ENCODE data around the gene SORCS2.

Gene SORCS2

DNA sequence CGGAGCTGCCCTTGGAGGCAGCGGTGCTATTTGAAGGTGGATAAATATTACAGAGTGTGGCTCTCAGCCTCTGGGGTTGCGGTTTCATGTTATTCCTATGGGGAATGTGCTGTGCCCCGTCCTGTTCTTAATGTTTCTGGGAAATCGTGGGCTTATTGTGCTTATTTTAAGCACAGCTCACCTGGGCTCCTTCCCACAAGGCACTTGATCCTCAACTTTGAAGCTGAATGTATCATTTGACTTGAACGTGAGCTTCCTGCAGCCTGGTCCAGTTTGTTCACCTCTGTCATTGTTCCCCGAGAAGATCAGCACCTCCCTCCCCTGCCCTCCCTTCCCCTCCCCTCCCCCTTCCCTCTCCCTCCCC, 3.9 kb downstream of the SORCS2 start:
- Mint-ChIP-seq H3K4me1 (ENCODE audit: low read depth) (peaks cover 2% of the 10 kb centered on the region), H3K4me3 (no peak overlapping the region), H3K27me3 (peaks cover 75% of the 10 kb centered on the region), H3K27ac (no peak overlapping the region), H3K9me3 (no peaks in the 10 kb centered on the region), H3K36me3 (ENCODE audit: low read depth) (no peaks in the 10 kb centered on the region)
- DNase-seq: no peak

- H3K27ac Mint-ChIP-seq: no peak overlapping the region
- H3K27me3 Mint-ChIP-seq: peaks cover 73% of the 10 kb centered on the region
- no peaks in the 10 kb centered on the region for H3K36me3 Mint-ChIP-seq (ENCODE audit: low read depth)
- H3K9me3 Mint-ChIP-seq: no peaks in the 10 kb centered on the region
- H3K4me1 Mint-ChIP-seq (ENCODE audit: low read depth): peaks cover 2% of the 10 kb centered on the region
- no peak overlapping the region for H3K4me3 Mint-ChIP-seq
- no peak for DNase-seq
These were observed 4.4 kb downstream of the SORCS2 start for GRCh38 chr4:7196736-7197135.

DNA sequence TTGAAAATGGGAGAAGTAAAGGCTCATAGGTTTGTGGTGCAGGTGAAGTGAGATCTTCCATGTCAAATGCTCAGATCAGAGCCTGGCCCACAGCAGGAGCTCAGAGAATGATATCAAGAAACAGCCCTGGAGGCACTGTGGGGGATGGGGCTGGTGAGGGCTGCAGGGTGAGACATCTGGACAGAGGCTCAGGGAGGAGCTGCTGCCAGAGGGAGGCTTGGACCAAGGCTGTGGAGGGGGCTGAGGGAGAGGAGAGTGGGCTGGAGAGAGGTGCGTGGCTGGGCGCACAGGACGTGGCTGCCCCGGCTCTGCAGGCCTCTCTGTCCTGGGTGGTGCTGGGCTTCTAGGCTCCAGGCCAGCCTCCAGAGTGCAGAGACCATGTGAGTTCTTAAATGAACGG, 5.6 kb downstream of the SORCS2 start:
- Mint-ChIP-seq H3K27ac (no peak overlapping the region), H3K9me3 (no peaks in the 10 kb centered on the region), H3K4me1 (ENCODE audit: low read depth) (peaks cover 2% of the 10 kb centered on the region), H3K27me3 (peaks cover 72% of the 10 kb centered on the region), H3K36me3 (ENCODE audit: low read depth) (no peaks in the 10 kb centered on the region), H3K4me3 (no peak overlapping the region)
- no peak for DNase-seq

DNA sequence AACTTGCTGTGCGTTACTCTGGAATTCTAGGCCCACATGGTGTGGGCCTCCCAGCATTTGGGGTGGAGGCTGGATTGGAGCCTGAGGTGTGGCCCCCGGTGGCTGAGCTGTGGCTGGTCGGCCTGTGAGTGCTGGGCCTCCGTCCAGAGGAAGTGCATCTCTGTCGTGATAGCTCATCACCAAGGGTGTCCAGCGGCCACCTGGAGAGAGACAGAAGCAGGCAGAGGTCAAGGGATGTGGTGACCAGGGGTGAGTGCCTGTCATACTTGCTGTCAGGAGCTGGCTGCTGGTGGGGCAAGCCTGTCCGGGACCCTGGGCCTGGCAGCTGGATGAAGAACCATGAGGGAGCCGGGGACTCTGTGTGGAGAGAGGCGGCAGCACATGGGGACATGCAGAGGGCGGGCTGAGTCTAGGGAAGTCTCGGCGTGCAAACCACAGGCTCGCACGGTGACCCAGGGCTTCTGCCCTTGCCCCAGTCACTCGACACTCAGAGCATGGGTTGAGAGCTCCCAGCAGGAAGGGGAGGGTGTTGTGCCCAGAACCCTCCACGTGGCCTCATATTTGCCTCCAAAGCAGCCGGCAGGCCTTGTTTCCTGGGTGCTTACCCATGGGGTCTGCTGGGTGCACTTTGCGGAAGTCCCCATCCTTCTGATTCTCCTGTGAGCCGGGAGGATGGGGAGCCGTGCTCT, 6.2 kb downstream of the SORCS2 start:
- no peaks in the 10 kb centered on the region for H3K36me3 Mint-ChIP-seq (ENCODE audit: low read depth)
- no peaks in the 10 kb centered on the region for H3K9me3 Mint-ChIP-seq
- H3K4me1 Mint-ChIP-seq (ENCODE audit: low read depth): no peaks in the 10 kb centered on the region
- no peak overlapping the region for H3K4me3 Mint-ChIP-seq
- H3K27ac Mint-ChIP-seq: no peak overlapping the region
- no peak for DNase-seq
- peaks cover 67% of the 10 kb centered on the region for H3K27me3 Mint-ChIP-seq

DNA sequence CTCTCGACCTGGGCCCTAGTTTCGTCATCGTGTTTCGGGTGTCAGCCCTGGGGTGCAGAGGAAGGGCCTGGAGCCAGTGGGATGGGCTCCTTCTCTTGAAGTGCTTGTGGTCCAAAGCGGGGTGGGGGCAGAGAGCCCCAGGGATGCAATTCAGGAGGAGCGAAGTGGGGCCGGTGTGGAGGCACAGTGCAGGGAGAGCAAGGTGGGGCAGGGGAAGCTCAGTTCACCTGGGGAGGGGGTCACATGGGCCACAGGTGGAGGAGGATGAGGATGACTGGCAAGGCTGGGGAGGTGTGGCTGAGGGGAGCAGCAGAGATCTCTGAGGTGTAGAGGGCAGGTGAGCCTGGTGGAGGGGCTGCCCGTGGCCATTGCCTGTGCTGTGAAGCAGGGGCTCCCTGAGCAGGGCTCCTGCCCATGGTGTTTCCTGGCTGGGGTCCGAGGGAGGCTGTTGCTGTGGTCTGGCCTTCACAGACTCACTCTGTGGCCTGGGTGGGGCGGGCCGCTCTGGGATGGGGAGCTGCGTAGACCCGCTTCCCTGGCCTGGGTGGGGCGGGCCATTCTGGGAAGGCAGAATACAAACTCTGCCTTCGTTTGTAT, 6.9 kb downstream of the SORCS2 start:
- Mint-ChIP-seq H3K4me3 (no peak overlapping the region), H3K4me1 (ENCODE audit: low read depth) (no peaks in the 10 kb centered on the region), H3K27ac (no peak overlapping the region), H3K36me3 (ENCODE audit: low read depth) (no peaks in the 10 kb centered on the region), H3K9me3 (no peaks in the 10 kb centered on the region), H3K27me3 (peaks cover 64% of the 10 kb centered on the region)
- no peak for DNase-seq

- H3K36me3 Mint-ChIP-seq (ENCODE audit: low read depth): no peaks in the 10 kb centered on the region
- H3K4me1 Mint-ChIP-seq (ENCODE audit: low read depth): no peaks in the 10 kb centered on the region
- H3K4me3 Mint-ChIP-seq: no peak overlapping the region
- no peak overlapping the region for H3K27ac Mint-ChIP-seq
- H3K27me3 Mint-ChIP-seq: peaks cover 58% of the 10 kb centered on the region
- no peak for DNase-seq
- H3K9me3 Mint-ChIP-seq: no peaks in the 10 kb centered on the region
These were observed 7.6 kb downstream of the SORCS2 start for GRCh38 chr4:7199771-7200441.

DNA sequence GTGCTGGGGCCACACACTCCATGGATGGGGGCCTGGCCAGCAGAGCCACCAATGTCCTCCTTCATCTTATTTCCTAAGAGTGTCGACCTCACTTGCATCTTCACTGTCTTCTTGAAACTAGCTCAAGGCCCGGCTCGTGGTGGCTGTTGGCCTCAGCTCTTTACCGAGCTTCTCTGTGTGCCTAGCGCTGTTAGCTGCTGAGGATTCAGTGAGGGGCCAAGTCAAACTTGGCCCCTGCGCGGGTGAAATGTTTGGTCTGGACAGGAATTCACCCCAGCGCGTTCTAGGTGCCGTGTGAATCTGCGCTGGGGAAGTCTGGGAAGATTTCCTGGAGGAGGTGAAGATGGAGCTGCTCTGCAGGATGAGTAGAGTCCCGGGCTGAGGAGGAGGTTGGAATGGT, 8.5 kb downstream of the SORCS2 start:
- Mint-ChIP-seq H3K27me3 (peaks cover 54% of the 10 kb centered on the region), H3K36me3 (ENCODE audit: low read depth) (no peaks in the 10 kb centered on the region), H3K9me3 (no peaks in the 10 kb centered on the region), H3K4me1 (ENCODE audit: low read depth) (no peaks in the 10 kb centered on the region), H3K4me3 (no peak overlapping the region), H3K27ac (no peak overlapping the region)
- DNase-seq: no peak

- Mint-ChIP-seq H3K36me3 (ENCODE audit: low read depth) (no peaks in the 10 kb centered on the region), H3K27me3 (peaks cover 46% of the 10 kb centered on the region), H3K9me3 (no peaks in the 10 kb centered on the region), H3K27ac (no peak overlapping the region), H3K4me1 (ENCODE audit: low read depth) (no peaks in the 10 kb centered on the region), H3K4me3 (no peak overlapping the region)
- no peak for DNase-seq
These were observed 9.3 kb downstream of the SORCS2 start for GRCh38 chr4:7201420-7202305.

- Mint-ChIP-seq H3K27me3 (peaks cover 39% of the 10 kb centered on the region), H3K4me1 (ENCODE audit: low read depth) (no peaks in the 10 kb centered on the region), H3K4me3 (no peak overlapping the region), H3K27ac (no peak overlapping the region), H3K9me3 (no peaks in the 10 kb centered on the region), H3K36me3 (ENCODE audit: low read depth) (no peaks in the 10 kb centered on the region)
- no peak for DNase-seq
These were observed 10.1 kb downstream of the SORCS2 start for GRCh38 chr4:7202411-7202810.

GRCh38 chr4:7204656-7205387, 12.5 kb downstream of the SORCS2 start:
- no peak for DNase-seq
- Mint-ChIP-seq H3K9me3 (no peaks in the 10 kb centered on the region), H3K27me3 (peaks cover 24% of the 10 kb centered on the region), H3K4me3 (no peak overlapping the region), H3K36me3 (ENCODE audit: low read depth) (no peaks in the 10 kb centered on the region), H3K27ac (no peak overlapping the region), H3K4me1 (ENCODE audit: low read depth) (no peaks in the 10 kb centered on the region)

GRCh38 chr4:7206385-7206784, 14.0 kb downstream of the SORCS2 start:
- Mint-ChIP-seq H3K27me3 (peaks cover 17% of the 10 kb centered on the region), H3K27ac (no peak overlapping the region), H3K36me3 (ENCODE audit: low read depth) (no peaks in the 10 kb centered on the region), H3K4me1 (ENCODE audit: low read depth) (no peaks in the 10 kb centered on the region), H3K4me3 (no peak overlapping the region), H3K9me3 (no peaks in the 10 kb centered on the region)
- no peak for DNase-seq

DNA sequence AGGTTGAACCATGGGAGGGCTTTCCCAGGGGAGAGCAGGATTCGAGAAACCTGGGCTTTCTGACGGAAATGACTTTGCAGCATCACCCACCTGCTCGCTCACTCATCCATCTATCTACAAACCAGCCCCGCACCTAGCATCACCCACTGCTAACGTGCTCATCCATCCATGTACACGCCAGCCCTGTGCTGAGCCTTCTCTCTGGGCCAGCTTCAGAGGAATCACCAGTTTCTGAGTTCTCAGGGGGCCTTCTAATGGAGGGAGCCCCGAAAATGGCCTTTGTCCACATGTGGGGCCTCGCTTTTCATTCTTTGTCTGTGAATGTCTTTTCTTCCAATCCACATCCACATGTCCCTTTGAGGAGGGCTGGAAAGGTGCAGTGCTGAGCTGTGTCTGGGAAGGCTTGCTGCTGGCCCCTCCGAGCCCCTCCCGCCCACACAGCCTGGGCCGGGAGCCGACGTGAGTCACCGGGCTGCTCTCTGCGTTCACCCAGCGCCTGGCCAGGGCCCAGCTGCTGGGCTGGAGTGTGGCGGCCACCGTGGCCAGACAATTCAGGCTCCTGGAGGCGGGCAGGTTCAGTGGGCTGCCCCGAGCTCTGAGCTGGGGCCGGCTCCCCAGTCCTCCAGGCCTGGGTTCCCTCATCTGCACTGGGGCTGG, 14.7 kb downstream of the SORCS2 start:
- no peaks in the 10 kb centered on the region for H3K4me1 Mint-ChIP-seq (ENCODE audit: low read depth)
- no peak for DNase-seq
- peaks cover 14% of the 10 kb centered on the region for H3K27me3 Mint-ChIP-seq
- no peak overlapping the region for H3K4me3 Mint-ChIP-seq
- no peaks in the 10 kb centered on the region for H3K9me3 Mint-ChIP-seq
- H3K36me3 Mint-ChIP-seq (ENCODE audit: low read depth): no peaks in the 10 kb centered on the region
- no peak overlapping the region for H3K27ac Mint-ChIP-seq

DNA sequence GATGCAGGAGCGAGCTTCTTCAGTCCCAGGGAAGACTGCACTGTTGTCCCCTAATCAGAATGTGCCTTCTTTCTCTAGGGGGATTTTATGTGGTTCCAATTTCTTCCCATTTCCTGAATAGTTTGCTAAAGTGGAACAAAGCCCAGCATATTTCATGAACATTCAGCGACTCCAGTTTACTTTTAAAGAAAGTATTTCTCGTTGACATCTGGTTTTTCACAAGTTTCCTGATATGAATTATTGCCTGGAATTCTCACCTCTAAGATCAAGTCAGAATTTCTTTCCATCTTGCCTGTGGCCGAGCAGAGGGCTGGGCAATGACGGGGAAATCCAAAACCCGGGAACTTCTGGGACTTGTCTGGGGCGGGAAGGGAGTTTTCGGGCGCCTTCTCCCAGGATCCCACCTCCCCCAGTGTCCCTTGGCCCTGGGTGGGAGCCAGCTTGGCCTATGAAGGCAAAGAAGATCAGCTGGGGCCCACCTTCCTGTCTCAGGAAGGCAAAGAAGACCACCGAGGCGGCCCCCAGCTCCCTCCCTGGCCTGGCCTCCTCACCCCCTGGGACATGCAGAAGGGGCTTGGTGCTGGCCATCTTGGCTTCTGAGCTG, 15.4 kb downstream of the SORCS2 start:
- DNase-seq: no peak
- H3K9me3 Mint-ChIP-seq: no peaks in the 10 kb centered on the region
- H3K27me3 Mint-ChIP-seq: peaks cover 13% of the 10 kb centered on the region
- no peak overlapping the region for H3K27ac Mint-ChIP-seq
- H3K4me1 Mint-ChIP-seq (ENCODE audit: low read depth): no peaks in the 10 kb centered on the region
- no peaks in the 10 kb centered on the region for H3K36me3 Mint-ChIP-seq (ENCODE audit: low read depth)
- H3K4me3 Mint-ChIP-seq: no peak overlapping the region
